GM12878 (cell line): ENCODE data around the gene CCL15. TPM values are rescaled to one million over a fixed set of nuclear protein-coding genes. Genes with fewer than 3 reads are reported as not detected.

Experiments used
- ASH2L ChIP-seq: fragments of 300-600, 200-600 bp; sonication (generic); IDR thresholded peaks from 2 replicates; pipeline ENCODE4 v1.6.1; 2017; ENCODE audit warnings: low read depth, mild to moderate bottlenecking, borderline replicate concordance
- CEBPB ChIP-seq, 2 experiments: fragments of 150-350 bp in 1 of 2; IDR thresholded peaks; 2 replicates each; pipeline ENCODE4 v1.6.1; 2012 to 2014; ENCODE audit warnings: low read depth in 2 of 2, low read length in 2 of 2, borderline replicate concordance in 1 of 2, inconsistent platforms in 1 of 2
- CEBPZ ChIP-seq: fragments of 150-350 bp; IDR thresholded peaks from 2 replicates; pipeline ENCODE4 v1.6.1; 2016; ENCODE audit warnings: low read depth, low read length
- CHD2 ChIP-seq: IDR thresholded peaks from 2 replicates; pipeline ENCODE4 v1.6.1; 2011; ENCODE audit warnings: low read depth, low read length, improper control_type of control experiment, borderline replicate concordance
- CREB1 ChIP-seq: IDR thresholded peaks from 2 replicates; pipeline ENCODE4 v1.6.1; 2012; ENCODE audit warnings: low read depth, mild to moderate bottlenecking, inconsistent platforms
- DPF2 ChIP-seq: fragments of 450-650 bp; IDR thresholded peaks from 2 replicates; pipeline ENCODE4 v1.6.1; 2017; ENCODE audit warnings: mild to moderate bottlenecking
- ETV6 ChIP-seq, 2 experiments: fragments of 450-650 bp in 1 of 2; IDR thresholded peaks in 1 of 2; conservative IDR thresholded peaks in 1 of 2; 2 replicates each; pipeline ENCODE4 v1.6.1; 2014; ENCODE audit warnings: antibody characterized with exemption in 1 of 2, borderline replicate concordance in 1 of 2, low read depth in 1 of 2, mild to moderate bottlenecking in 1 of 2, moderate library complexity in 1 of 2
- EZH2 ChIP-seq: IDR thresholded peaks from 2 replicates; pipeline ENCODE4 v1.6.1; 2012; ENCODE audit warnings: low read depth, mild to moderate bottlenecking, control low read depth, inconsistent platforms, low read length, borderline replicate concordance; ENCODE audit not compliant: control insufficient read depth
- IKZF2 ChIP-seq, 2 experiments: fragments of 450-650 bp; IDR thresholded peaks; 2 replicates each; pipeline ENCODE4 v1.6.1; 2017; ENCODE audit warnings: mild to moderate bottlenecking in 2 of 2, moderate library complexity in 2 of 2
- MTA2 ChIP-seq: fragments of 450-650 bp; IDR thresholded peaks from 2 replicates; pipeline ENCODE4 v1.6.1; 2016; ENCODE audit warnings: low read depth, mild to moderate bottlenecking, moderate library complexity
- MXI1 ChIP-seq: fragments of 150-350 bp; IDR thresholded peaks from 2 replicates; pipeline ENCODE4 v1.6.1; 2011; ENCODE audit warnings: low read depth, mild to moderate bottlenecking, inconsistent platforms, low read length, improper control_type of control experiment
- MYC ChIP-seq: IDR thresholded peaks from 2 replicates; pipeline ENCODE4 v1.6.1; 2011; ENCODE audit warnings: mild to moderate bottlenecking, low read length, moderate library complexity, inconsistent platforms; ENCODE audit not compliant: insufficient read depth, insufficient replicate concordance, insufficient read length, severe bottlenecking
- SKIL ChIP-seq: fragments of 450-650 bp; IDR thresholded peaks from 2 replicates; pipeline ENCODE4 v1.6.1; 2017; ENCODE audit warnings: mild to moderate bottlenecking, low read depth, inconsistent platforms; ENCODE audit not compliant: poor library complexity, severe bottlenecking
- SMARCA5 ChIP-seq: fragments of 450-650 bp; IDR thresholded peaks from 2 replicates; pipeline ENCODE4 v1.6.1; 2017; ENCODE audit warnings: mild to moderate bottlenecking
- SP1 ChIP-seq: IDR thresholded peaks from one replicate; pipeline ENCODE4 v1.6.1; 2011; ENCODE audit warnings: low read depth, low read length
- ZNF217 ChIP-seq: fragments of 450-650 bp; IDR thresholded peaks from 2 replicates; pipeline ENCODE4 v1.6.1; 2017; ENCODE audit warnings: antibody characterized with exemption, mild to moderate bottlenecking
- polyA plus RNA-seq, 11 experiments: library from polyadenylated mRNA; depleted of rRNA in 4 of 11; unstranded in 6 of 11; stranded (reverse) in 5 of 11; fragments of >200 nt; fragmentation: Nextera tagmentation in 4 of 11; fragmentation: Illumina TruSeq in 1 of 11; extraction: Ambion mirVana in 4 of 11; extraction: Trizol in 1 of 11; gene quantifications; 1 replicate in 1 of 11; 2 replicates in 10 of 11; pipeline versions ENCODE4 v1.2.1 to v1.2.3, GENCODE V29; 2011 to 2016; ENCODE audit warnings: inconsistent platforms in 2 of 11, missing spikeins in 2 of 11, low read depth in 1 of 11
- total RNA-seq, 4 experiments: library from RNA; depleted of rRNA in 3 of 4; stranded (reverse); fragments of >200 nt in 3 of 4; fragmentation: Illumina TruSeq in 1 of 4; extraction: Trizol in 1 of 4; gene quantifications; 2 replicates each; pipeline versions ENCODE4 v1.2.1 to v1.2.3, GENCODE V29; 2013 to 2021
- TF ChIP-seq, protein P1 (sequence below): IDR thresholded peaks from 2 replicates; pipeline ENCODE4 v1.6.1; 2011; ENCODE audit warnings: borderline replicate concordance, low read depth, mild to moderate bottlenecking, moderate library complexity, low read length; ENCODE audit not compliant: insufficient read depth, poor library complexity, severe bottlenecking
- TF ChIP-seq, protein P2 (sequence below): fragments of 450-650 bp; IDR thresholded peaks from 2 replicates; pipeline ENCODE4 v1.6.1; 2016; ENCODE audit warnings: mild to moderate bottlenecking, moderate library complexity, borderline replicate concordance

CCL15 gene
- total and polyA plus RNA-seq, 10 of the 15 experiments (the other 5 are each of a cell fraction or from before 2014, with no cell fraction given) = 0.12 TPM; not detected in 9

GRCh38 chr17:36002631-36003030, 1.3 kb upstream of the CCL15 start (continued):
- TF ChIP-seq CEBPZ (no peak), ZNF217 (no peak), CREB1 (0 out of 2 replicates have a peak, but pooled peaks have one; percentile 26), MXI1 (no peak), MTA2 (peak; percentile 68), SMARCA5 (no peak), EZH2 (no peak), SKIL (peak; percentile 61), ASH2L (no peak), SP1 (no peak), CHD2 (no peak), MYC (no peak), ETV6 (conservative IDR thresholded peaks at IDR 0.05 in 1 of 2, IDR thresholded peaks at IDR 0.05 in 1 of 2; ENCODE audit: borderline replicate concordance in 1 of 2, low read depth in 1 of 2) (peak in 1 of 2 experiments; percentile 44; a peak in 1 of 4 replicates), IKZF2 (IDR thresholded peaks at IDR 0.05) (peak; percentile 74 to 81), DPF2 (peak; percentile 72), CEBPB (IDR thresholded peaks at IDR 0.05; ENCODE audit: borderline replicate concordance in 1 of 2, low read depth in 2 of 2, low read length in 2 of 2) (no peak)
- TF ChIP-seq, protein P1, sequence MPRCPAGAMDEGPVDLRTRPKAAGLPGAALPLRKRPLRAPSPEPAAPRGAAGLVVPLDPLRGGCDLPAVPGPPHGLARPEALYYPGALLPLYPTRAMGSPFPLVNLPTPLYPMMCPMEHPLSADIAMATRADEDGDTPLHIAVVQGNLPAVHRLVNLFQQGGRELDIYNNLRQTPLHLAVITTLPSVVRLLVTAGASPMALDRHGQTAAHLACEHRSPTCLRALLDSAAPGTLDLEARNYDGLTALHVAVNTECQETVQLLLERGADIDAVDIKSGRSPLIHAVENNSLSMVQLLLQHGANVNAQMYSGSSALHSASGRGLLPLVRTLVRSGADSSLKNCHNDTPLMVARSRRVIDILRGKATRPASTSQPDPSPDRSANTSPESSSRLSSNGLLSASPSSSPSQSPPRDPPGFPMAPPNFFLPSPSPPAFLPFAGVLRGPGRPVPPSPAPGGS = peak; percentile 58
- TF ChIP-seq, protein P2, sequence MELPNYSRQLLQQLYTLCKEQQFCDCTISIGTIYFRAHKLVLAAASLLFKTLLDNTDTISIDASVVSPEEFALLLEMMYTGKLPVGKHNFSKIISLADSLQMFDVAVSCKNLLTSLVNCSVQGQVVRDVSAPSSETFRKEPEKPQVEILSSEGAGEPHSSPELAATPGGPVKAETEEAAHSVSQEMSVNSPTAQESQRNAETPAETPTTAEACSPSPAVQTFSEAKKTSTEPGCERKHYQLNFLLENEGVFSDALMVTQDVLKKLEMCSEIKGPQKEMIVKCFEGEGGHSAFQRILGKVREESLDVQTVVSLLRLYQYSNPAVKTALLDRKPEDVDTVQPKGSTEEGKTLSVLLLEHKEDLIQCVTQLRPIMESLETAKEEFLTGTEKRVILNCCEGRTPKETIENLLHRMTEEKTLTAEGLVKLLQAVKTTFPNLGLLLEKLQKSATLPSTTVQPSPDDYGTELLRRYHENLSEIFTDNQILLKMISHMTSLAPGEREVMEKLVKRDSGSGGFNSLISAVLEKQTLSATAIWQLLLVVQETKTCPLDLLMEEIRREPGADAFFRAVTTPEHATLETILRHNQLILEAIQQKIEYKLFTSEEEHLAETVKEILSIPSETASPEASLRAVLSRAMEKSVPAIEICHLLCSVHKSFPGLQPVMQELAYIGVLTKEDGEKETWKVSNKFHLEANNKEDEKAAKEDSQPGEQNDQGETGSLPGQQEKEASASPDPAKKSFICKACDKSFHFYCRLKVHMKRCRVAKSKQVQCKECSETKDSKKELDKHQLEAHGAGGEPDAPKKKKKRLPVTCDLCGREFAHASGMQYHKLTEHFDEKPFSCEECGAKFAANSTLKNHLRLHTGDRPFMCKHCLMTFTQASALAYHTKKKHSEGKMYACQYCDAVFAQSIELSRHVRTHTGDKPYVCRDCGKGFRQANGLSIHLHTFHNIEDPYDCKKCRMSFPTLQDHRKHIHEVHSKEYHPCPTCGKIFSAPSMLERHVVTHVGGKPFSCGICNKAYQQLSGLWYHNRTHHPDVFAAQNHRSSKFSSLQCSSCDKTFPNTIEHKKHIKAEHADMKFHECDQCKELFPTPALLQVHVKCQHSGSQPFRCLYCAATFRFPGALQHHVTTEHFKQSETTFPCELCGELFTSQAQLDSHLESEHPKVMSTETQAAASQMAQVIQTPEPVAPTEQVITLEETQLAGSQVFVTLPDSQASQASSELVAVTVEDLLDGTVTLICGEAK = no peak
